ENCODE results near the gene MYO5A. TPM values are rescaled to one million over a fixed set of nuclear protein-coding genes. Genes with fewer than 3 reads are reported as not detected.
"Not testable (repeated sequence)": the region's sequence is repeated elsewhere in the genome, so short reads cannot be mapped to it uniquely, and the experiment has no call there.

MYO5A gene
- total and polyA plus RNA-seq, 5 donors from 2014 or later: 6.1 to 63.3 (median 13.2) TPM

DNA sequence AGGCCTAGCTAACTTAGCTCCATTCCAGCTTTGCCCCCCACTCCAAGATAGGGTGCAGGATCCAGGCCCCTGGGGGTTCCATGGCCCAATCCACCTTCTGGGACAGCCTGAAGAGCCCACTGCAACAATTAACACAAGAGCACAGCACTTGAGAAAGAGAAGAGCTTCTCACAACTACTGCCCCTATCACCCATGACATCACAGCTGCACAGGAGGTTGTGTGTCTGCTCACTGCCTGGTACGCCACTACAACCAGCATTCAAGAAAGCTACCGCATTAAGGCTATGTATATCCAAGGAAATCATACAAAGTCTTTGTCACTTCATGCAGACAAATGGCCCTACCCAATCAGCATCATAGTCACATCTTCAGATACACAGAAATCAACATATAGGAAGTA lies 62.0 kb downstream of the MYO5A start:
- H3K27ac Mint-ChIP-seq: peak overlapping the region in 2 of 3 donors; percentile 65 to 81
- DNase-seq (no peak), ATAC-seq (ENCODE audit: low read depth in 2 of 2) (no peak)
- Histone ChIP-seq H3K36me3 (ENCODE audit: control insufficient read depth, insufficient read depth, low read length) (no peaks in the 10 kb centered on the region), H3K27me3 (ENCODE audit: control insufficient read depth, insufficient read depth, low read length) (no peaks in the 10 kb centered on the region), H3K9me3 (ENCODE audit: control insufficient read depth in 2 of 2, low read length in 2 of 2) (peaks cover 3 to 7% of the 10 kb centered on the region in 2 experiments), H3K4me1 (ENCODE audit: control insufficient read depth, insufficient read depth, low read length, poor library complexity, severe bottlenecking) (peaks cover 43% of the 10 kb centered on the region), H3K27ac (ENCODE audit: insufficient read depth, low read length, poor library complexity, severe bottlenecking) (no peak overlapping the region), H3K4me3 (ENCODE audit: low read depth, low read length) (no peak overlapping the region)
- H3K36me3 Mint-ChIP-seq: no peaks in the 10 kb centered on the region
- H3K4me1 Mint-ChIP-seq: peaks cover 42 to 54% (median 45%) of the 10 kb centered on the region in 4 donors
- H3K27me3 Mint-ChIP-seq: no peaks in the 10 kb centered on the region
- peaks cover 0 to 10% (median 3%) of the 10 kb centered on the region in 7 donors for H3K9me3 Mint-ChIP-seq
- no peak overlapping the region for H3K4me3 Mint-ChIP-seq

DNA sequence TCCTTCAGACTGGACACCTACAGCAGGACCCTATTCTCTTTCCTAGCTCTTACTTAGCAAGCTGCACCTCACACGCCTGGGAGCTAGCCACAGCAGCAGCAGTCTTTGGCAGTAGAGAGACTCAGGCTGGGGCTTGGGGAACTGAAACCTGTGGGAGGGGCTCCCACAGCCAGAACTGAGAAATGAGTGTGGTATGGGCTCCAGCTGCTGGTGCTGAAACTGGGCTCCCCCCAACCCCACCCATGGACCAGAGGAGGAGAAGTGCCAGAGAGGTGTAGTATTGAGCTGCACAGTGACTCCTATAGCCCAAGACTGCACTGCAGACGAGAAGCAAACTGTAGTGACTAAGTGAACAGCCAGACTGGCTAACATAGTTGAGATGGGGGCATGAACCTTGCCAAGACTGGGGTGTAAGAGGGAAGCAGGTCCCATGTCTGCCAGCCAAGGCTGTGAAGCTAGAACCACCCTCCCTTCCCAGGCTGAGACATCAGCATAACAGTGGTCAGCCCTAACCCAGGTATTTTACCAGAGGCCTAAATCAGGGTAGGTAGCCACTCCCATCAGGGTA lies 62.5 kb downstream of the MYO5A start:
- Histone ChIP-seq H3K27ac (ENCODE audit: insufficient read depth, low read length, poor library complexity, severe bottlenecking) (peak overlapping the region; percentile 73), H3K9me3 (ENCODE audit: control insufficient read depth in 2 of 2, low read length in 2 of 2) (peaks cover 3 to 7% of the 10 kb centered on the region in 2 experiments), H3K36me3 (ENCODE audit: control insufficient read depth, insufficient read depth, low read length) (no peaks in the 10 kb centered on the region), H3K4me3 (ENCODE audit: low read depth, low read length) (peak overlapping the region; percentile 39), H3K27me3 (ENCODE audit: control insufficient read depth, insufficient read depth, low read length) (no peaks in the 10 kb centered on the region), H3K4me1 (ENCODE audit: control insufficient read depth, insufficient read depth, low read length, poor library complexity, severe bottlenecking) (peaks cover 43% of the 10 kb centered on the region)
- H3K9me3 Mint-ChIP-seq: peaks cover 0 to 10% (median 3%) of the 10 kb centered on the region in 7 donors
- peak overlapping the region in 2 of 4 donors; percentile 31 to 48 for H3K4me3 Mint-ChIP-seq
- no peaks in the 10 kb centered on the region for H3K27me3 Mint-ChIP-seq
- peaks cover 42 to 57% (median 45%) of the 10 kb centered on the region in 4 donors for H3K4me1 Mint-ChIP-seq
- H3K27ac Mint-ChIP-seq: peak overlapping the region; percentile 65 to 92 (median 81)
- DNase-seq: peak in 1 of 3 donors; percentile 81
- no peaks in the 10 kb centered on the region for H3K36me3 Mint-ChIP-seq
- peak; percentile 74 to 75 for ATAC-seq (ENCODE audit: low read depth in 2 of 2)

DNA sequence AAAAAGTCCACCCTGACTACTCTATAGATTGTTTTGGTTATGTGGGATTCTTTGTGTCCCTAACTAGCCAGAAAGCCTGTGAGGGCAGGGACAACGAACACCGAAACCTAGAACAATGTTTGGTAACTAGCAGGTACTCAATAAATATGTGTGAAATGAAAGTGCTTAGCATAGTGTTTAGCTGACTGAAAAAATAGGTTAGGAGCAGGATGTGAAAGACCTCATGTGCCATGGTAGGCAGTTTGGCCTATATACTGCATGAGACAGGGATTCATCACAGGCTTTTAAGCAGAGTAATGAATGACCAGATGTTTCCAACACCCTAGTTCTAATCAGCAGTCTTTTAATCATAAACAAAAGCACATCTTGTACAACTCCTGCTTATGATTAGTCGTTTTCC lies 64.2 kb downstream of the MYO5A start:
- Mint-ChIP-seq H3K27me3 (no peaks in the 10 kb centered on the region), H3K9me3 (peaks cover 0 to 10% (median 1%) of the 10 kb centered on the region in 7 donors), H3K4me3 (peak overlapping the region; percentile 45 to 88 (median 78)), H3K4me1 (peaks cover 36 to 52% (median 40%) of the 10 kb centered on the region in 4 donors), H3K27ac (peak overlapping the region; percentile 92 to 98 (median 95)), H3K36me3 (no peaks in the 10 kb centered on the region)
- Histone ChIP-seq H3K36me3 (ENCODE audit: control insufficient read depth, insufficient read depth, low read length) (no peaks in the 10 kb centered on the region), H3K9me3 (ENCODE audit: control insufficient read depth in 2 of 2, low read length in 2 of 2) (peaks cover 3 to 7% of the 10 kb centered on the region in 2 experiments), H3K27me3 (ENCODE audit: control insufficient read depth, insufficient read depth, low read length) (no peaks in the 10 kb centered on the region), H3K4me3 (ENCODE audit: low read depth, low read length) (peak overlapping the region; percentile 71), H3K27ac (ENCODE audit: insufficient read depth, low read length, poor library complexity, severe bottlenecking) (peak overlapping the region; percentile 73), H3K4me1 (ENCODE audit: control insufficient read depth, insufficient read depth, low read length, poor library complexity, severe bottlenecking) (peaks cover 38% of the 10 kb centered on the region)
- ATAC-seq (ENCODE audit: low read depth in 2 of 2) (peak; percentile 73), DNase-seq (peak in 2 of 3 donors; percentile 29 to 78)

DNA sequence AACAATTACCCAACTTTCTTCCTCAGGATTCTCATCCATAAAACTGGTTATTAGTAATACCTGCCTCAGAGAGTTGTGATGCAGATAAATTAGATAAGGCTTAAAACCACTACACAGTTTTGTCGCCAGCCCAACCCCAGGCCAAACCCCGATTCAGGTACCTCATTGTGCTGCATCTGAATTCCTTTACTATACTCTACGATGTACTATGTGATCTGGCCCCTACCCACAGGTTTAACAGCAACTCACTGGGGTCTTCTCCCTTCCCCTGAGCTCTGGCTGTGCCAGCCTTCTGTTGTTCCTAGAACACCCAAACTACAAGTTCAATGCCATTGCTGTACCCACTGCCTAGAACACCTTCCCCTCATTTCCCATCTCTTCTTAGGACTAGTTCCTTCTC lies 64.6 kb downstream of the MYO5A start:
- Histone ChIP-seq H3K9me3 (ENCODE audit: control insufficient read depth in 2 of 2, low read length in 2 of 2) (peaks cover 3 to 7% of the 10 kb centered on the region in 2 experiments), H3K4me3 (ENCODE audit: low read depth, low read length) (peak overlapping the region; percentile 71), H3K27ac (ENCODE audit: insufficient read depth, low read length, poor library complexity, severe bottlenecking) (peak overlapping the region; percentile 73), H3K36me3 (ENCODE audit: control insufficient read depth, insufficient read depth, low read length) (no peaks in the 10 kb centered on the region), H3K4me1 (ENCODE audit: control insufficient read depth, insufficient read depth, low read length, poor library complexity, severe bottlenecking) (peaks cover 38% of the 10 kb centered on the region), H3K27me3 (ENCODE audit: control insufficient read depth, insufficient read depth, low read length) (no peaks in the 10 kb centered on the region)
- Mint-ChIP-seq H3K4me3 (peak overlapping the region; percentile 45 to 88 (median 78)), H3K36me3 (no peaks in the 10 kb centered on the region), H3K4me1 (peaks cover 32 to 51% (median 39%) of the 10 kb centered on the region in 4 donors), H3K9me3 (peaks cover 0 to 10% (median 3%) of the 10 kb centered on the region in 7 donors), H3K27me3 (no peaks in the 10 kb centered on the region), H3K27ac (peak overlapping the region; percentile 92 to 98 (median 95))
- DNase-seq: no peak
- ATAC-seq (ENCODE audit: low read depth in 2 of 2): peak in 1 of 2 donors; percentile 30

DNA sequence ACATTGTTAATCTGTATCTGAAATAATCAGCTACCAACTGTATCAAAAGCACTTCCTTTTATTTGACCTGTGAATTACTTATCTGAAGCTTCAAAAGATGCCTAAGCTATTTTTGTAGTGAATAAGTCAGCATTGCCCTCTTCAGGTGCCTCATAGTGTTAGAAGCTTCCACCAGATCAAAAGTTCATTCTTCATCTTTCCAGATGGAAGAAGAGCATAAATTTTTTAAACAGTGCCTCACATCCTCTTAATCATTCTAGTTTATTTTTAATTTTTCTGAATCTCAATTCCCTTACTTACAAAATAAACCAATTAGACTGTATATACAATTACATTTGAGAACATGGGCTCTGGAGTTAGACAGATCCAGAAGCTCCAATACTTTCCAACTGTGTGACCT lies 65.0 kb downstream of the MYO5A start:
- Histone ChIP-seq H3K4me1 (ENCODE audit: control insufficient read depth, insufficient read depth, low read length, poor library complexity, severe bottlenecking) (peaks cover 38% of the 10 kb centered on the region), H3K27me3 (ENCODE audit: control insufficient read depth, insufficient read depth, low read length) (no peaks in the 10 kb centered on the region), H3K4me3 (ENCODE audit: low read depth, low read length) (peak overlapping the region; percentile 71), H3K27ac (ENCODE audit: insufficient read depth, low read length, poor library complexity, severe bottlenecking) (peak overlapping the region; percentile 73), H3K9me3 (ENCODE audit: control insufficient read depth in 2 of 2, low read length in 2 of 2) (peaks cover 3 to 7% of the 10 kb centered on the region in 2 experiments), H3K36me3 (ENCODE audit: control insufficient read depth, insufficient read depth, low read length) (no peaks in the 10 kb centered on the region)
- ATAC-seq (ENCODE audit: low read depth in 2 of 2) (no peak), DNase-seq (peak in 1 of 3 donors; percentile 29)
- Mint-ChIP-seq H3K27ac (peak overlapping the region; percentile 92 to 98 (median 95)), H3K4me1 (peaks cover 30 to 52% (median 39%) of the 10 kb centered on the region in 4 donors), H3K27me3 (no peaks in the 10 kb centered on the region), H3K9me3 (peaks cover 0 to 10% (median 3%) of the 10 kb centered on the region in 7 donors), H3K36me3 (no peaks in the 10 kb centered on the region), H3K4me3 (peak overlapping the region; percentile 45 to 80 (median 62))

DNA sequence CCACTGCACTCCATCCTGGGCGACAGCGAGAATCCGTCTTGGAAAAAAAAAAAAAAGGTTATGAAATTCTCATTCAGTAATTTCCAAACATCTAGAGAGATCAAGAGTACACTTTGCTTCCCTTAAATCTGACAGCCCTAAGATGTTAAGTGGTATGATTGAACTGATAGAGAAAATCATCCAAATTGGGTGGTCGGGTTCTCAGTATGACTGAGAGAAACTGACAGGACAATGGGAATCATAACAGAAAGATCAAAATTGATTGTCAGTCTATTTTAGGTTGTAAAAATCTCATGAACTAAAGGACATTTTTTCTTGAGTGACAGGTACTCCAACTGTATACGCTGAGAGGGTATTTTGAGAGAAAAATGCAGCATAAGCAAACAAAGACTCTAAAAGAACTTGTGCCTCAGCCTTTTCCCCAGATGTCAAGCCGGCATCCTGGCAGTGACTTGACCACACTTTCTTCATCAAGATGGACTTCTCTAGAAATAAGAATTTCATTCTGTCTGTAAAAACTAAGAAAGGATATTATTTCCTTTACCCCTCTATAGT lies 65.8 kb downstream of the MYO5A start:
- Histone ChIP-seq H3K4me1 (ENCODE audit: control insufficient read depth, insufficient read depth, low read length, poor library complexity, severe bottlenecking) (peaks cover 38% of the 10 kb centered on the region), H3K36me3 (ENCODE audit: control insufficient read depth, insufficient read depth, low read length) (no peaks in the 10 kb centered on the region), H3K27me3 (ENCODE audit: control insufficient read depth, insufficient read depth, low read length) (no peaks in the 10 kb centered on the region), H3K9me3 (ENCODE audit: control insufficient read depth in 2 of 2, low read length in 2 of 2) (peaks cover 3 to 4% of the 10 kb centered on the region in 2 experiments), H3K4me3 (ENCODE audit: low read depth, low read length) (no peak overlapping the region), H3K27ac (ENCODE audit: insufficient read depth, low read length, poor library complexity, severe bottlenecking) (peak overlapping the region; percentile 73)
- Mint-ChIP-seq H3K4me1 (peaks cover 30 to 54% (median 41%) of the 10 kb centered on the region in 4 donors), H3K36me3 (peaks cover 2% of the 10 kb centered on the region), H3K27ac (peak overlapping the region in 2 of 3 donors; percentile 16 to 92), H3K9me3 (peaks cover 0 to 8% (median 3%) of the 10 kb centered on the region in 7 donors), H3K4me3 (no peak overlapping the region), H3K27me3 (no peaks in the 10 kb centered on the region)
- DNase-seq (no peak), ATAC-seq (ENCODE audit: low read depth in 2 of 2) (no peak)

DNA sequence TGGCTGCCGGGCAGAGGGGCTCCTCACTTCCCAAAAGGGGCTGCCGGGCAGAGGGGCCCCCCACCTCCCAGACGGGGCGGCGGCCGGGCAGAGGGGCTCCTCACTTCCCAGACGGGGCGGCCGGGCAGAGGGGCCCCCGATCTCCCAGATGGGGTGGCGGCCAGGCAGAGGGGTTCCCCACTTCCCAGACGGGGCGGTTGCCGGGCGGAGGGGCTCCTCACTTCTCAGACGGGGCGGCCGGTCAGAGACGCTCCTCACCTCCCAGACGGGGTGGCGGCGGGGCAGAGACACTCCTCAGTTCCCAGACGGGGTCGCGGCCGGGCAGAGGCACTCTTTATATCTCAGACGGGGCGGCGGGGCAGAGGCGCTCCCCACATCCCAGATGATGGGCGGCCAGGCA lies 69.0 kb downstream of the MYO5A start:
- H3K27ac ChIP-seq (ENCODE audit: insufficient read depth, low read length, poor library complexity, severe bottlenecking); H3K9me3 ChIP-seq (ENCODE audit: control insufficient read depth in 2 of 2, low read length in 2 of 2); H3K27me3 Mint-ChIP-seq; DNase-seq; H3K27me3 ChIP-seq (ENCODE audit: control insufficient read depth, insufficient read depth, low read length); ATAC-seq (ENCODE audit: low read depth in 2 of 2); H3K36me3 ChIP-seq (ENCODE audit: control insufficient read depth, insufficient read depth, low read length); H3K4me3 ChIP-seq (ENCODE audit: low read depth, low read length); H3K27ac Mint-ChIP-seq; H3K4me3 Mint-ChIP-seq: not testable (repeated sequence)
- Mint-ChIP-seq H3K36me3 (peaks cover 27% of the 10 kb centered on the region), H3K4me1 (peaks cover 24 to 50% (median 31%) of the 10 kb centered on the region in 4 donors), H3K9me3 (peaks cover 1 to 14% (median 3%) of the 10 kb centered on the region in 7 donors)
- H3K4me1 ChIP-seq (ENCODE audit: control insufficient read depth, insufficient read depth, low read length, poor library complexity, severe bottlenecking): peaks cover 17% of the 10 kb centered on the region

All from CD4-positive, CD25-positive, alpha-beta regulatory T cell (primary cell).